Measurements from ENCODE around the gene LMTK3. TPM values are rescaled to one million over a fixed set of nuclear protein-coding genes. Genes with fewer than 3 reads are reported as not detected.
"Not testable (repeated sequence)": the region's sequence is repeated elsewhere in the genome, so short reads cannot be mapped to it uniquely, and the experiment has no call there.

The LMTK3 gene
- total RNA-seq, 2 donors from 2014 or later: 4.2 to 9.6 TPM

DNA sequence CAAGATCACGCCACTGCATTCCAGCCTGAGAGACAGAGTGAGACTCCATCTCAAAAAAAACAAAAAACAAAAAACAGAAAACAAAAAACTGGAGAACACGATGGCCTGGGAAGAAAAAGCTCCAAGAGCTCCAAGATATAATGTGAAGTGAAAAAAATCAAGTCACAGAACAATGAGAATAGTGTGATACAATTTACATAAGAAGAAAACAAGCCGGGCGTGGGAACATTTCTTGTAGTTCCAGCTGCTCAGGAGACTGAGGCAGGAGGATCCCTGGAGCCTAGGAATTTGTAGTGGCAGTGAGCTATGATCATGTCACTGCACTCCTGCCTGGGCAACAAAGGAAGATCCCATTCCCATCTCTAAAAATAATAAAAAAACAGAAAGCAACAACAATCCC is 8.5 kb upstream of the LMTK3 start:
- DNase-seq (peak in 1 of 4 donors; percentile 40), ATAC-seq (no peak)
- H3K4me1 ChIP-seq: peaks cover 4% of the 10 kb centered on the region
- H3K27me3 ChIP-seq: no peaks in the 10 kb centered on the region
- intact Hi-C loops (cut with DNase I): no loop called here
- H3K27ac ChIP-seq: no peak overlapping the region
- H3K4me3 ChIP-seq: no peak overlapping the region
- TF ChIP-seq, protein P1, sequence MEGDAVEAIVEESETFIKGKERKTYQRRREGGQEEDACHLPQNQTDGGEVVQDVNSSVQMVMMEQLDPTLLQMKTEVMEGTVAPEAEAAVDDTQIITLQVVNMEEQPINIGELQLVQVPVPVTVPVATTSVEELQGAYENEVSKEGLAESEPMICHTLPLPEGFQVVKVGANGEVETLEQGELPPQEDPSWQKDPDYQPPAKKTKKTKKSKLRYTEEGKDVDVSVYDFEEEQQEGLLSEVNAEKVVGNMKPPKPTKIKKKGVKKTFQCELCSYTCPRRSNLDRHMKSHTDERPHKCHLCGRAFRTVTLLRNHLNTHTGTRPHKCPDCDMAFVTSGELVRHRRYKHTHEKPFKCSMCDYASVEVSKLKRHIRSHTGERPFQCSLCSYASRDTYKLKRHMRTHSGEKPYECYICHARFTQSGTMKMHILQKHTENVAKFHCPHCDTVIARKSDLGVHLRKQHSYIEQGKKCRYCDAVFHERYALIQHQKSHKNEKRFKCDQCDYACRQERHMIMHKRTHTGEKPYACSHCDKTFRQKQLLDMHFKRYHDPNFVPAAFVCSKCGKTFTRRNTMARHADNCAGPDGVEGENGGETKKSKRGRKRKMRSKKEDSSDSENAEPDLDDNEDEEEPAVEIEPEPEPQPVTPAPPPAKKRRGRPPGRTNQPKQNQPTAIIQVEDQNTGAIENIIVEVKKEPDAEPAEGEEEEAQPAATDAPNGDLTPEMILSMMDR (IDR thresholded peaks at IDR 0.05): no peak
- 33 to 52% methylated on average over 4 of the region's 4 CpGs for WGBS, 2 donors
- no peaks in the 10 kb centered on the region for H3K9me3 ChIP-seq
- no peaks in the 10 kb centered on the region for H3K36me3 ChIP-seq (replicated peaks in 1 of 2; ENCODE audit: insufficient read depth in 1 of 2, low read depth in 2 of 2)

GRCh38 chr19:48519426-48519825 is 7.8 kb upstream of the LMTK3 start:
- intact Hi-C loops (cut with DNase I); H3K36me3 ChIP-seq (replicated peaks in 1 of 2; ENCODE audit: insufficient read depth in 1 of 2, low read depth in 2 of 2); H3K27ac ChIP-seq; DNase-seq; H3K4me3 ChIP-seq; H3K4me1 ChIP-seq; H3K9me3 ChIP-seq; H3K27me3 ChIP-seq; ATAC-seq: not testable (repeated sequence)
- WGBS, 2 donors: 69 to 91% methylated on average over 1 to 4 of the region's 4 CpGs

DNA sequence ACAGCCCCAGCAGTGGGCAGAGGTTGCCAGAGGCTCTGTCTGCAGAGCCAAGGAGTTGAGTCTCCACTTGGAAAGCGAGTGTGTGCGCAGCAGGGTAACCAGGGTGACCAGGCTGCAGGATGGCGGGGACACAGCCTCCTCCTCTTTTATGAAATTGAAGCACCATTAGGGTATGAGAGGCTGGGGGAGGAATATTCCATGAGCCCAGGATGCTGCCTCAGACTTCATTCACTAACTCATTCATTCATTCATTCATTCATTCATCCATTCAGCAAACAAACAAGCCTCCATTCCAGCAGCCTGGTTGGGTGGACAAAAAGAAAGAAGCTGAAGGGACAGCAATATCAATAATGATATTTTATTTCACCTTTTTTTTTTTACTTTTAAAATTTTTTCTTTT is 6.6 kb upstream of the LMTK3 start:
- TF ChIP-seq, protein P1 (IDR thresholded peaks at IDR 0.05): no peak
- TF ChIP-seq POLR2A (IDR thresholded peaks at IDR 0.05): no peak
- H3K27ac ChIP-seq: no peak overlapping the region
- H3K4me1 ChIP-seq: peaks cover 9% of the 10 kb centered on the region
- intact Hi-C loops (cut with DNase I): no loop called here
- no peak for DNase-seq
- H3K36me3 ChIP-seq (replicated peaks in 1 of 2; ENCODE audit: insufficient read depth in 1 of 2, low read depth in 2 of 2): no peaks in the 10 kb centered on the region
- no peaks in the 10 kb centered on the region for H3K9me3 ChIP-seq
- no peak overlapping the region for H3K4me3 ChIP-seq
- WGBS, 2 donors: 81 to 83% methylated on average over 3 of the region's 3 CpGs
- H3K27me3 ChIP-seq: no peaks in the 10 kb centered on the region
- no peak for ATAC-seq

- ATAC-seq (no peak), DNase-seq (peak in 1 of 4 donors; percentile 44)
- H3K9me3 ChIP-seq: no peaks in the 10 kb centered on the region
- no peak overlapping the region for H3K27ac ChIP-seq
- peaks cover 11% of the 10 kb centered on the region for H3K4me1 ChIP-seq
- no peak for TF ChIP-seq POLR2A (IDR thresholded peaks at IDR 0.05)
- TF ChIP-seq, protein P1 (IDR thresholded peaks at IDR 0.05): no peak
- no peaks in the 10 kb centered on the region for H3K36me3 ChIP-seq (replicated peaks in 1 of 2; ENCODE audit: insufficient read depth in 1 of 2, low read depth in 2 of 2)
- no peak overlapping the region for H3K4me3 ChIP-seq
- 49 to 69% methylated on average over 8 of the region's 8 CpGs for WGBS, 2 donors
- H3K27me3 ChIP-seq: peaks cover 0 to 4% of the 10 kb centered on the region in 2 donors
- intact Hi-C loops (cut with DNase I): no loop called here
These were observed 4.9 kb upstream of the LMTK3 start for GRCh38 chr19:48516536-48516935.

DNA sequence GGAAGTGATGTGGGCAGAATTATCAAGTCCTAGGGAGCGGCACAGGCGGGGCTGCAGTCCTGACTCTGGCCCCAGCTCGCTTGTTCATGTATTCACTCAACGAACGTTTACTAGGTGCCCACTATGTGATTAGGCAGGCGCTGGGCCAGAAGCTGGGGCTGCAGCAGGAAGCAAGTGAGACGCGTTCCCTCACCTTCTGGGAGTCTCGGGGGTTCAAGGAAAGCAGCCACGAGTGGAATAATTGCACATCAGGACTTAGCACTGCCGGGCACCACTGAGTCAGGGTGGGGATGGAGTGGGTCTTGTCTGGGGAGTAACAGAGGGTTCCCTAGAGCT is 2.5 kb upstream of the LMTK3 start:
- DNase-seq: no peak
- Histone ChIP-seq H3K27me3 (peaks cover 0 to 4% of the 10 kb centered on the region in 2 donors), H3K36me3 (replicated peaks in 1 of 2; ENCODE audit: insufficient read depth in 1 of 2, low read depth in 2 of 2) (no peaks in the 10 kb centered on the region), H3K4me1 (peaks cover 14% of the 10 kb centered on the region), H3K4me3 (no peak overlapping the region), H3K27ac (no peak overlapping the region), H3K9me3 (no peaks in the 10 kb centered on the region)
- 26 to 29% methylated on average over 10 to 11 of the region's 11 CpGs for WGBS, 2 donors
- intact Hi-C loops (cut with DNase I): no loop called here
- no peak for ATAC-seq
- no peak for TF ChIP-seq POLR2A (IDR thresholded peaks at IDR 0.05)

DNA sequence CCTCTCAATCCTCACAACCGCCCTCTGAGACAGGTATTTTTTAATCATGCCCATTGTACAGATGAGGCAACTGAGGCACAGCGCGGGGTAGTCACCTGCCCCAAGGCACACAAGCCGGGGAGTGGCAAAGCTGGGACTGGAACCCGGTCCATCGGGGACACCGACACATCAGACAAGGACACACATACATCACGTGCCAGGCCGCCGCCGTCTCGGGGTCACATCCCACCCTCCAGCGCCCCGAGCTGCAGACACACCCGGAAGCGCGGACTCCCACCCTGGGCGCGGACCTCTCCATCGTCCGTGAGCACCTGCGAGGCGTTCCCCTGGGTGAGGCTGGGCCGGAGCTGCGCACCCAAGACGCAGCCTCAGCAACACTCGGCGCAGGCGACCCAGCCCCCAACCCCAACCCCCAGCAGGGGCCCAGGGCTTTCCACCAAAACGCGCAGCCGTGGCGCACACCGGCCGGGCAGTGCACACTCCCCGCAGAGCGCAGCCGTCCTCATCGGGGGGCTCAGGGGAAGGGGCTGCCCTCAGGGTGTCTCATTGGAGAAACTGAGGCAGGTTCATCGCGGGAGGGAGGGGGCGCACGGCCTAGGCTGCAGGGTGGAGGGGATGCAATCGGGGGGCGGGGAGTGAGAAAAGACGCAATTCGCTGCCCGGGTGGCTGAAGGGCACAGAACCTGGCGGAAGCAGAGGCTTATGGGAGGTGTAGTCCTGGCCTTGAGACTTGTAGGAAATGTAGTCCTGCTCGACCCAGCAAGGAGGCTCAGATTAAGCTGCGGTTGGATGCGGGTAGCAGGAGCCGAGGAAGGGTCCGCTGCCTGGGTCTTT is 1.9 kb upstream of the LMTK3 start:
- Histone ChIP-seq H3K36me3 (replicated peaks in 1 of 2; ENCODE audit: insufficient read depth in 1 of 2, low read depth in 2 of 2) (no peaks in the 10 kb centered on the region), H3K4me3 (peak overlapping the region; percentile 70), H3K9me3 (no peaks in the 10 kb centered on the region), H3K27ac (peak overlapping the region in 1 of 4 donors; percentile 16), H3K4me1 (peaks cover 14% of the 10 kb centered on the region), H3K27me3 (peaks cover 0 to 4% of the 10 kb centered on the region in 2 donors)
- ATAC-seq (peak; percentile 82), DNase-seq (peak; percentile 73 to 80 (median 78))
- 2 to 10% methylated on average over 17 to 54 of the region's 54 CpGs for WGBS, 2 donors
- intact Hi-C loops (cut with DNase I): no loop called here
- TF ChIP-seq, protein P1 (IDR thresholded peaks at IDR 0.05): no peak
- TF ChIP-seq POLR2A (IDR thresholded peaks at IDR 0.05): no peak

Data from body of pancreas (tissue), 4 donors.